Neutrophil (primary cell): ENCODE data around the gene RIN3.

Experiments
- H3K27ac ChIP-seq: fragments of 200-600 bp; sonication (generic); 2 replicates; pipeline ENCODE4 v1.5.1; 2016; ENCODE audit warnings: mild to moderate bottlenecking, moderate library complexity
- H3K27me3 ChIP-seq: fragments of 200-600 bp; sonication (generic); 2 replicates; pipeline ENCODE4 v1.6.0; 2016; ENCODE audit warnings: mild to moderate bottlenecking
- H3K36me3 ChIP-seq: fragments of 200-600 bp; sonication (generic); 2 replicates; pipeline ENCODE4 v1.5.1; 2017
- H3K4me1 ChIP-seq, 2 experiments: fragments of 200-600 bp in 1 of 2; sonication (generic) in 1 of 2; 1 replicate in 1 of 2; 2 replicates in 1 of 2; pipeline versions ENCODE4 v1.5.1 to v1.6.1; 2013 to 2016; ENCODE audit warnings: low read depth in 1 of 2, low read length in 1 of 2, mild to moderate bottlenecking in 1 of 2, moderate library complexity in 1 of 2; ENCODE audit not compliant: control insufficient read depth in 1 of 2, insufficient read depth in 1 of 2
- H3K4me3 ChIP-seq, 2 experiments: fragments of 200-600 bp in 1 of 2; sonication (generic) in 1 of 2; 1 replicate in 1 of 2; 2 replicates in 1 of 2; pipeline ENCODE4 v1.5.1; 2013 to 2016; ENCODE audit warnings: low read depth in 1 of 2, low read length in 1 of 2, mild to moderate bottlenecking in 1 of 2, moderate library complexity in 1 of 2
- H3K9me3 ChIP-seq: fragments of 200-600 bp; sonication (generic); 2 replicates; pipeline ENCODE4 v1.5.1; 2016
- TF ChIP-seq, protein P1 (sequence below): fragments of 200-600 bp; sonication (generic); IDR thresholded peaks from 2 replicates; pipeline ENCODE4 v1.5.1; 2016; ENCODE audit warnings: antibody characterized with exemption

Gene RIN3

GRCh38 chr14:92603309-92604242 lies 90.0 kb downstream of the RIN3 start:
- Histone ChIP-seq H3K36me3 (peaks cover 8% of the 10 kb centered on the region), H3K9me3 (no peaks in the 10 kb centered on the region), H3K27me3 (no peaks in the 10 kb centered on the region), H3K4me3 (no peak overlapping the region), H3K4me1 (peaks cover 10 to 12% of the 10 kb centered on the region in 2 experiments), H3K27ac (no peak overlapping the region)
- TF ChIP-seq, protein P1, sequence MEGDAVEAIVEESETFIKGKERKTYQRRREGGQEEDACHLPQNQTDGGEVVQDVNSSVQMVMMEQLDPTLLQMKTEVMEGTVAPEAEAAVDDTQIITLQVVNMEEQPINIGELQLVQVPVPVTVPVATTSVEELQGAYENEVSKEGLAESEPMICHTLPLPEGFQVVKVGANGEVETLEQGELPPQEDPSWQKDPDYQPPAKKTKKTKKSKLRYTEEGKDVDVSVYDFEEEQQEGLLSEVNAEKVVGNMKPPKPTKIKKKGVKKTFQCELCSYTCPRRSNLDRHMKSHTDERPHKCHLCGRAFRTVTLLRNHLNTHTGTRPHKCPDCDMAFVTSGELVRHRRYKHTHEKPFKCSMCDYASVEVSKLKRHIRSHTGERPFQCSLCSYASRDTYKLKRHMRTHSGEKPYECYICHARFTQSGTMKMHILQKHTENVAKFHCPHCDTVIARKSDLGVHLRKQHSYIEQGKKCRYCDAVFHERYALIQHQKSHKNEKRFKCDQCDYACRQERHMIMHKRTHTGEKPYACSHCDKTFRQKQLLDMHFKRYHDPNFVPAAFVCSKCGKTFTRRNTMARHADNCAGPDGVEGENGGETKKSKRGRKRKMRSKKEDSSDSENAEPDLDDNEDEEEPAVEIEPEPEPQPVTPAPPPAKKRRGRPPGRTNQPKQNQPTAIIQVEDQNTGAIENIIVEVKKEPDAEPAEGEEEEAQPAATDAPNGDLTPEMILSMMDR, result no peak

DNA sequence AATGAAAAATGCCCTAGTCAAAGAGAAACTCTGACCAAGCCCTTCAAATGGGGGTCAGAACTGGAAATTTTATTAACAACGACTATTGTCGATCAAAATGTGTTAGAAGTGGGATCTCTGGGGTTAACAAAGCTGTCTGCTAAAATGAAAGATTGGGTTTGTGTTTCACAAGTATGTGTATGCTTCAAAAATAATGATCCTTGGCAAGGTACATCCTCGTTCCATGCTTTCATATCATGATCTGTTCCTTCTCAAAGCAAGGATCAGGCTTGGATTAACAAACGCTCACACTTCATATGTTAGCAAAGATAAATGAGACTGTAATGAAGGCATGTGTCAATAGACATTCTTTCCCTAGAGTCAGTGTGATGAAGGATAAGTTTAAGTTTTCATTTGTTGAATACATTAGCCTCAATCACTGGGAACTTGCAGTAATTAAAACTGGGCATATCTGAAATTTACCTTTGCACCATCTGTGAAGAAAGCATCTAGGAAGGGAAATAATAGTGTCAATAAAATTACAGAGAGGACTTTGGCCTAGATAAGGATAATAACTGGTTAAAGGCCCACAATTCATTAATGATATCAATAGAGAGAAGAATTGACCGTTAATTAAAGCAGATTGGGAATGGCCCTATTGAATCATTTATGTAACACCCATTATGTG lies 91.8 kb downstream of the RIN3 start:
- no peak overlapping the region for H3K4me3 ChIP-seq
- H3K4me1 ChIP-seq, result peaks cover 7 to 20% of the 10 kb centered on the region in 2 experiments
- no peaks in the 10 kb centered on the region for H3K27me3 ChIP-seq
- H3K27ac ChIP-seq, result no peak overlapping the region
- H3K36me3 ChIP-seq, result peaks cover 8% of the 10 kb centered on the region
- TF ChIP-seq, protein P1, result no peak
- no peaks in the 10 kb centered on the region for H3K9me3 ChIP-seq

DNA sequence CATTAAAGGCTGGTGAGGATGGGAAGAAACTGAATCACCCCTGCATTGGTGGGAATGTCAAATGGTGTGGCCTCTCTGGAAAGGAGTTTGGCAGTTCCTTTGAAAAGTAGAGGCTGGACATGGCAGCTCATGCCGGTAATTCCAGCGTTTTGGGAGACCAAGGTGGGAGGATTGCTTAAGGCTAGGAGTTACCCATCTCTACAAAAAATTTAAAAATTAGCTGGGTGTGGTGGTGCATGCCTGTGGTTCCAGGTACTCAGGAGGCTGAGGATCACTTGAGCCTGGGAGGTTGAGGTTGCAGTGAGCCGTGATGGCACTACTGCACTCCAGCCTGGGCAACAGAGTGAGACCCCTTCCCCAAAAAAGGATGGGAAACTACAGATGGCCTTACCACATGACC lies 93.7 kb downstream of the RIN3 start:
- peaks cover 8 to 24% of the 10 kb centered on the region in 2 experiments for H3K4me1 ChIP-seq
- H3K9me3 ChIP-seq, result no peaks in the 10 kb centered on the region
- TF ChIP-seq, protein P1, result no peak
- peaks cover 4% of the 10 kb centered on the region for H3K36me3 ChIP-seq
- H3K27ac ChIP-seq, result no peak overlapping the region
- H3K27me3 ChIP-seq, result no peaks in the 10 kb centered on the region
- H3K4me3 ChIP-seq, result no peak overlapping the region

DNA sequence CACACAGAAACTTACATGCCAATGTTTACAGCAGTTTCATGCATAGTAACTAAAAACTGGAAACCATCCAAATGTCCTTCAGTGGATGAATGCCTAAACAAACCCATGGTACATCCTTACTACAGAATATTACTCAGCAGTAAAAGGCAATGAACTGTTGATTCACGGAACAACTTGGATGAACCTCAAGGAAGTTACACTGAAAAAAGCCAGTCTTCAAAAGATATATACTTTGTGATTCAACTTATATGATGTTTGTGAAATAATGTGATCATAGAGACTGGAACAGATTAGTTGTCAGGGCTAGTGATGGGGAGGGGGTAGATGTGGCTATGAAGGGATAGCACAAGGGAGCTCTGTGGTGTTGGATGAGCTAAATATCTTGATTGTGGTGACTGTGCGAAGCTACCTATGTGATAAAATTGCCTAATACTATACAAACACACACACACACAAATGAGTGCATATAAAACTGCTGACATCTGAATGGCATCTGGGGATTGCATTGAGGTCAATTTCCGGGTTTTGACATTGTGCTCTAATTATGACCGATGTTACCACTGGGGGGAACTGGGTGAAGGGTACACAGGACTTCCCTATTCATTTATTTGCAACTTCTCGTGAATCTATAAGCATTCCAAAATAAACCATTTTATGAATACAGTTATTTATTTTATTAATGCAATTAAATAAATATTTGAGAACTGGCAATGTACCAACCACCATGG lies 94.3 kb downstream of the RIN3 start:
- H3K27ac ChIP-seq, result no peak overlapping the region

GRCh38 chr14:92609955-92610354 lies 96.4 kb downstream of the RIN3 start:
- Histone ChIP-seq H3K4me3 (no peak overlapping the region), H3K27me3 (no peaks in the 10 kb centered on the region), H3K36me3 (no peaks in the 10 kb centered on the region), H3K9me3 (no peaks in the 10 kb centered on the region), H3K4me1 (peaks cover 11 to 29% of the 10 kb centered on the region in 2 experiments), H3K27ac (peak overlapping the region; percentile 69)
- TF ChIP-seq, protein P1, result no peak

More for the DNA sequence above, 94.3 kb downstream of the RIN3 start:
- no peaks in the 10 kb centered on the region for H3K9me3 ChIP-seq
- H3K4me3 ChIP-seq, result no peak overlapping the region
- H3K36me3 ChIP-seq, result peaks cover 2% of the 10 kb centered on the region
- no peaks in the 10 kb centered on the region for H3K27me3 ChIP-seq
- H3K4me1 ChIP-seq, result peaks cover 9 to 25% of the 10 kb centered on the region in 2 experiments
- TF ChIP-seq, protein P1, result no peak
